Cortex of kidney (tissue), 1 donor: Measurements from ENCODE around the gene ARMC5.
"Not testable (repeated sequence)": the region's sequence is repeated elsewhere in the genome, so short reads cannot be mapped to it uniquely, and the experiment has no call there.

Experiments
- DNase-seq: peaks from one replicate; lab custom pipeline; 2025; lab: John Stamatoyannopoulos, UW

Gene ARMC5

GRCh38 chr16:31501226-31501965 lies 42.1 kb downstream of the ARMC5 start:
- DNase-seq, result no peak

GRCh38 chr16:31501966-31502348 lies 42.7 kb downstream of the ARMC5 start:
- DNase-seq, result no peak

DNA sequence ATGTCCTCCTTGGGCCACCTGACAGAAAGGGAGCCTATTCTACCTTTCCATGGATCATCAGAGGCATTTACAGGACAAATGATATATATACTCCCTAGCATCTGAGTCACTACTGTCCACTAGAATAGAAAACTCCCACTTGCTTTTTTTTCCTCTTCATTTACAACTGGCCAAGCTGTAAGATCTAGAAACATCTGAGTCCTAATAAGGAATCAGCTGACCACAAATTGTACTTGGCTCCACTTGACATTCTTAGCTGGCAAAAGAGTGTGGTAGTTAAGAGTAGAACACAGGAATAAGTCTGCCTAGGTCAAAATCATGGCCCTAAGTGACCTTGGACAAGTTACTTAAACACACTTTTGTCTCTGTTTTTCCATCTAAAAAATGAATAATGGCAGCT lies 43.7 kb downstream of the ARMC5 start:
- no peak for DNase-seq

GRCh38 chr16:31503555-31503954 lies 44.3 kb downstream of the ARMC5 start:
- not testable (repeated sequence) for DNase-seq

DNA sequence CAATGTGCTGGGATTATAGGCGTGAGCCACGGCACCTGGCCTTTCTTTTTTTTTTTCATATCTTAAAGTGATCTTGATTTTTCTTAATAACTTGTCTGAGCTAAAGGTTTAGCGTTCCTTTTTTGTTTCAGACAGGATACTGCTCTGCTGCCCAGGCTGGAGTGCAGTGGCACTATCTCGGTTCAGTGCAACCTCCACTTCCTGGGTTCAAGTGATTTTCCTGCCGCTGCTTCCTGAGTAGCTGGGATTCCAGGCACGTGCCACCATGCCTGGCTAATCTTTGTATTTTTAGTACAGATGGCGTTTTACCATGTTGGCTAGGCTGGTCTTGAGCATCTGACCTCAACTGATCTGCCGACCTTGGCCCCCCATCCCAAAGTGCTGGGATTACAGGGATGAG lies 44.9 kb downstream of the ARMC5 start:
- no peak for DNase-seq

DNA sequence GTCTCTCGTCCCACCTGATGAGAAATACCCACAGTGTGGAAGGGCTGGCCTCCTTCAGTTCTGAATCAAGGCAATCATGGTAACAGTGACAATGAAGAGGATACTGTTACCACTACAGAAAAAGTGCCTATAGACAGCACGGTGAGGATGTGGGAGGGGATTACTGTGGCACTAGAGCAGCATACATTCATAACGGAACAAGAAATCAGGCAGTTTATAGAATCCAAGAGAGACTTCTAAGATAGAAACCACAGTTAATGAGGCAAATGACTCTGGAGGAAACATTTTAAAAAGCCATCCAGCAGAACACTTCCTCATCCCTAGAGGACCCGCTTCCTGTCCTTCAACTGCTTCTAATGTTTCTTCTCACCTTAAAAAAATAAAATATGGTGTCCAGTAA lies 46.2 kb downstream of the ARMC5 start:
- DNase-seq, result no peak

- DNase-seq, result no peak
These were observed 48.3 kb downstream of the ARMC5 start for GRCh38 chr16:31507617-31507928.

DNA sequence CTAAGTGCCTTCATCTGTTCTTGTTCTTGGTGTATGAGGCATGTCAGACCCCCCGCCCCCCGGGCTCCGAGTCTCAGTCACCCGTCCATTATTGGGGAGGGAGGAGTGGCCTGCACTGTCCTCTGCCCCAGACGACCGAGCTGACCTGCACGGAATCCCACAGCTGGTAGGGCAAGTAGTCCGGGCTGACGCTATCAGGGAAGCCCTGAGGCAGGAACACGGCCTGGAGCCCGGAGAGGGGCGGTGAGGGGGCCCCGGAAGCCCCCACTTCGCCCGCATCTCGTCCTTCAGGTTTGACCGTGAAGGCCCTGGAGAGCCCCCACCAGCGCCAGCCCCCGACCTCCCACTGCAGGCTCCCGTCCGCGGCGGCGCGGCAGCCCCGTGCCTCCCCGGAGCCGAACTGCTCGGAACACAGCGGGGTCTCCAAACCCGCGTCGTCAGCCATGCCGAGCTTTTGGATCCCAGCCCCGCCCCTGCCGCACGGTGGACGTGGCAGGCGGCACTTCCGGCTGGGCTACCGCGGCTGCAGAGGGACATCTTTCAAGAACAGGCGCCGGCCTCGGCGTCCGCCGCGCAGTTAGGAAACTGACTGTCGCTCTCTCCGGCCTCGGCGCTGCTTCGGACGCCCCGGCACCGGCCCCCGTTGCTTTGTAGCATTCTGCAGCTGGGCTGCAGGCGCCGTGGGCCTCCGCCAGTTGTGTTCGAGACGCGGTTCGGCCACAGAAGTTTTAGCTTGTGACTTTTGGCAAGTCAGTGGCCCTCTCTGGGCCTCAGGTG lies 48.8 kb downstream of the ARMC5 start, which contains the start of gene RUSF1:
TSS of gene RUSF1 (minus strand) at position 463 of the 777 bp plus-strand sequence. CDS start at position 445, 18 bp downstream.
- no peak for DNase-seq

GRCh38 chr16:31508706-31509195 lies 49.5 kb downstream of the ARMC5 start:
- DNase-seq, result no peak

- no peak for DNase-seq
These were observed 53.8 kb downstream of the ARMC5 start for GRCh38 chr16:31513126-31513525.

- DNase-seq, result no peak
These were observed 54.6 kb downstream of the ARMC5 start for GRCh38 chr16:31513884-31514283.
